Measurements from ENCODE around the gene ADAMTS17. TPM values are rescaled to one million over a fixed set of nuclear protein-coding genes. Genes with fewer than 3 reads are reported as not detected.

The ADAMTS17 gene
- total RNA-seq, 1 donor from 2014 or later = 1.5 TPM

GRCh38 chr15:100189319-100189718, 152.5 kb downstream of the ADAMTS17 start:
- no peak overlapping the region for H3K4me3 Mint-ChIP-seq (ENCODE audit: unreplicated experiment)
- no peaks in the 10 kb centered on the region for H3K36me3 Mint-ChIP-seq (ENCODE audit: unreplicated experiment)

GRCh38 chr15:100187677-100188076, 154.1 kb downstream of the ADAMTS17 start:
- Mint-ChIP-seq H3K4me1 (ENCODE audit: unreplicated experiment) (no peaks in the 10 kb centered on the region), H3K4me3 (ENCODE audit: unreplicated experiment) (no peak overlapping the region), H3K9me3 (ENCODE audit: unreplicated experiment) (no peaks in the 10 kb centered on the region), H3K27ac (ENCODE audit: unreplicated experiment) (no peak overlapping the region), H3K36me3 (ENCODE audit: unreplicated experiment) (no peaks in the 10 kb centered on the region), H3K27me3 (ENCODE audit: unreplicated experiment) (no peaks in the 10 kb centered on the region)
- no peak for TF ChIP-seq CTCF (IDR thresholded peaks at IDR 0.05)
- DNase-seq (ENCODE audit: extremely low spot score, unreplicated experiment) = no peak

More at GRCh38 chr15:100189319-100189718, 152.5 kb downstream of the ADAMTS17 start:
- no peaks in the 10 kb centered on the region for H3K9me3 Mint-ChIP-seq (ENCODE audit: unreplicated experiment)
- no peaks in the 10 kb centered on the region for H3K4me1 Mint-ChIP-seq (ENCODE audit: unreplicated experiment)
- H3K27me3 Mint-ChIP-seq (ENCODE audit: unreplicated experiment) = no peaks in the 10 kb centered on the region
- H3K27ac Mint-ChIP-seq (ENCODE audit: unreplicated experiment) = no peak overlapping the region
- DNase-seq (ENCODE audit: extremely low spot score, unreplicated experiment) = no peak
- TF ChIP-seq CTCF (IDR thresholded peaks at IDR 0.05) = no peak

GRCh38 chr15:100186960-100187359, 154.8 kb downstream of the ADAMTS17 start:
- Mint-ChIP-seq H3K9me3 (ENCODE audit: unreplicated experiment) (no peaks in the 10 kb centered on the region), H3K27me3 (ENCODE audit: unreplicated experiment) (no peaks in the 10 kb centered on the region), H3K27ac (ENCODE audit: unreplicated experiment) (no peak overlapping the region), H3K4me1 (ENCODE audit: unreplicated experiment) (no peaks in the 10 kb centered on the region), H3K4me3 (ENCODE audit: unreplicated experiment) (no peak overlapping the region), H3K36me3 (ENCODE audit: unreplicated experiment) (no peaks in the 10 kb centered on the region)
- no peak for DNase-seq (ENCODE audit: extremely low spot score, unreplicated experiment)
- no peak for TF ChIP-seq CTCF (IDR thresholded peaks at IDR 0.05)

- TF ChIP-seq CTCF (IDR thresholded peaks at IDR 0.05) = no peak
- Mint-ChIP-seq H3K36me3 (ENCODE audit: unreplicated experiment) (no peaks in the 10 kb centered on the region), H3K27me3 (ENCODE audit: unreplicated experiment) (no peaks in the 10 kb centered on the region), H3K4me3 (ENCODE audit: unreplicated experiment) (no peak overlapping the region), H3K9me3 (ENCODE audit: unreplicated experiment) (no peaks in the 10 kb centered on the region), H3K27ac (ENCODE audit: unreplicated experiment) (no peak overlapping the region), H3K4me1 (ENCODE audit: unreplicated experiment) (no peaks in the 10 kb centered on the region)
- no peak for DNase-seq (ENCODE audit: extremely low spot score, unreplicated experiment)
Observed at GRCh38 chr15:100186366-100186765, 155.4 kb downstream of the ADAMTS17 start.

GRCh38 chr15:100183921-100184495, 157.8 kb downstream of the ADAMTS17 start:
- no peak for DNase-seq (ENCODE audit: extremely low spot score, unreplicated experiment)
- no peaks in the 10 kb centered on the region for H3K36me3 Mint-ChIP-seq (ENCODE audit: unreplicated experiment)
- H3K27ac Mint-ChIP-seq (ENCODE audit: unreplicated experiment) = no peak overlapping the region
- no peak for TF ChIP-seq CTCF (IDR thresholded peaks at IDR 0.05)
- no peaks in the 10 kb centered on the region for H3K27me3 Mint-ChIP-seq (ENCODE audit: unreplicated experiment)
- no peaks in the 10 kb centered on the region for H3K4me1 Mint-ChIP-seq (ENCODE audit: unreplicated experiment)
- H3K4me3 Mint-ChIP-seq (ENCODE audit: unreplicated experiment) = no peak overlapping the region
- H3K9me3 Mint-ChIP-seq (ENCODE audit: unreplicated experiment) = no peaks in the 10 kb centered on the region

All from osteocyte (in vitro differentiated cells).